ENCODE measurements around the gene TVP23A.
"Not testable (repeated sequence)": the region's sequence is repeated elsewhere in the genome, so short reads cannot be mapped to it uniquely, and the experiment has no call there.

TVP23A gene

GRCh38 chr16:10836174-10836853 is 17.7 kb upstream of the TVP23A start:
- H3K27ac ChIP-seq = no peak overlapping the region
- TF ChIP-seq ZFX (IDR thresholded peaks at IDR 0.05; ENCODE audit: borderline replicate concordance) = no peak
- TF ChIP-seq CTCF (IDR thresholded peaks at IDR 0.05) = no peak

- H3K27ac ChIP-seq = no peak overlapping the region
- TF ChIP-seq ZFX (IDR thresholded peaks at IDR 0.05; ENCODE audit: borderline replicate concordance) (no peak), CTCF (IDR thresholded peaks at IDR 0.05) (no peak)
Observed at GRCh38 chr16:10835281-10835931, 16.8 kb upstream of the TVP23A start.

- no peak overlapping the region for H3K27ac ChIP-seq
- TF ChIP-seq CTCF (IDR thresholded peaks at IDR 0.05) = no peak
- no peak for TF ChIP-seq ZFX (IDR thresholded peaks at IDR 0.05; ENCODE audit: borderline replicate concordance)
Observed at GRCh38 chr16:10834766-10835165, 16.2 kb upstream of the TVP23A start.

- H3K27ac ChIP-seq = no peak overlapping the region
Observed at GRCh38 chr16:10834130-10834529, 15.5 kb upstream of the TVP23A start.

GRCh38 chr16:10833271-10833670 is 14.7 kb upstream of the TVP23A start:
- H3K27ac ChIP-seq = no peak overlapping the region
- TF ChIP-seq ZFX (IDR thresholded peaks at IDR 0.05; ENCODE audit: borderline replicate concordance) (no peak), CTCF (IDR thresholded peaks at IDR 0.05) (no peak)

More at GRCh38 chr16:10834130-10834529, 15.5 kb upstream of the TVP23A start:
- no peak for TF ChIP-seq CTCF (IDR thresholded peaks at IDR 0.05)
- no peak for TF ChIP-seq ZFX (IDR thresholded peaks at IDR 0.05; ENCODE audit: borderline replicate concordance)

GRCh38 chr16:10831894-10832886 is 13.6 kb upstream of the TVP23A start:
- no peak overlapping the region for H3K27ac ChIP-seq
- no peak for TF ChIP-seq CTCF (IDR thresholded peaks at IDR 0.05)

- H3K27ac ChIP-seq = not testable (repeated sequence)
Observed at GRCh38 chr16:10830240-10830639, 11.6 kb upstream of the TVP23A start.

- H3K27ac ChIP-seq = not testable (repeated sequence)
Observed at GRCh38 chr16:10829390-10830098, 10.9 kb upstream of the TVP23A start.
